Keratinocyte (primary cell): ENCODE results near the gene MKRN2. TPM values are rescaled to one million over a fixed set of nuclear protein-coding genes. Genes with fewer than 3 reads are reported as not detected.

Experiments used
- DNase-seq: peaks from one replicate; pipeline ENCODE4 v3.0.0-alpha.2; 2011; ENCODE audit warnings: low read depth, missing footprints, low spot score
- FAIRE-seq: peaks from 2 replicates; lab custom pipeline; 2011; peaks lifted over from hg19 to GRCh38; lab: Jason Lieb, UNC
- H2AFZ ChIP-seq: 2 replicates; pipeline ENCODE4 v1.6.0; 2012; ENCODE audit warnings: low read length, control low read depth, inconsistent platforms; ENCODE audit not compliant: control insufficient read depth
- H3K27ac ChIP-seq: 2 replicates; pipeline ENCODE4 v1.5.1; 2011; ENCODE audit warnings: low read length; ENCODE audit not compliant: control insufficient read depth, insufficient read depth
- H3K27me3 ChIP-seq: 3 replicates; pipeline ENCODE4 v1.6.0; 2011; ENCODE audit warnings: low read length; ENCODE audit not compliant: control insufficient read depth, insufficient read depth; ENCODE audit errors: extremely low read depth
- H3K36me3 ChIP-seq, 2 experiments: 2 replicates in 1 of 2; 3 replicates in 1 of 2; pipeline ENCODE4 v1.5.1; 2011; ENCODE audit warnings: low read length in 2 of 2, mild to moderate bottlenecking in 1 of 2; ENCODE audit not compliant: control insufficient read depth in 2 of 2, insufficient read depth in 2 of 2; ENCODE audit errors: extremely low read depth in 1 of 2
- H3K4me1 ChIP-seq: 3 replicates; pipeline ENCODE4 v1.5.1; 2011; ENCODE audit warnings: low read length; ENCODE audit not compliant: control insufficient read depth, insufficient read depth; ENCODE audit errors: extremely low read depth
- H3K4me2 ChIP-seq: 3 replicates; pipeline ENCODE4 v1.6.0; 2011; ENCODE audit warnings: low read depth, low read length; ENCODE audit not compliant: control insufficient read depth, insufficient read depth; ENCODE audit errors: extremely low read depth
- H3K4me3 ChIP-seq, 3 experiments: fragments of 200-600 bp in 1 of 3; sonication (generic) in 1 of 3; 2 replicates in 2 of 3; 3 replicates in 1 of 3; pipeline ENCODE4 v1.5.1; 2011 to 2016; ENCODE audit warnings: low read length in 3 of 3, mild to moderate bottlenecking in 3 of 3, control low read depth in 2 of 3, inconsistent platforms in 1 of 3, low read depth in 1 of 3, mixed read lengths in 1 of 3, mixed run types in 1 of 3, moderate library complexity in 1 of 3; ENCODE audit not compliant: control insufficient read depth in 2 of 3, insufficient read depth in 2 of 3; ENCODE audit errors: extremely low read depth in 1 of 3
- H3K79me2 ChIP-seq: 2 replicates; pipeline ENCODE4 v1.6.0; 2012; ENCODE audit warnings: low read length; ENCODE audit not compliant: control insufficient read depth, insufficient read depth
- H3K9ac ChIP-seq: 3 replicates; pipeline ENCODE4 v1.6.0; 2011; ENCODE audit warnings: low read length; ENCODE audit not compliant: control insufficient read depth, insufficient read depth; ENCODE audit errors: extremely low read depth
- H3K9me1 ChIP-seq: 3 replicates; pipeline ENCODE4 v1.6.0; 2011; ENCODE audit warnings: low read length; ENCODE audit not compliant: control insufficient read depth, insufficient read depth; ENCODE audit errors: extremely low read depth
- H3K9me3 ChIP-seq: 2 replicates; pipeline ENCODE4 v1.5.1; 2012; ENCODE audit warnings: low read depth, low read length; ENCODE audit not compliant: control insufficient read depth
- H4K20me1 ChIP-seq: 3 replicates; pipeline ENCODE4 v1.6.0; 2011; ENCODE audit warnings: low read length; ENCODE audit not compliant: control insufficient read depth, insufficient read depth; ENCODE audit errors: extremely low read depth
- CTCF ChIP-seq, 3 experiments: IDR thresholded peaks in 1 of 3; conservative IDR thresholded peaks in 1 of 3; optimal IDR thresholded peaks in 1 of 3; 2 replicates in 2 of 3; 3 replicates in 1 of 3; pipeline versions ENCODE3 to v1.5.1; 2011; ENCODE audit warnings: low read length in 3 of 3, mild to moderate bottlenecking in 3 of 3, moderate library complexity in 2 of 3, control low read depth in 1 of 3, inconsistent platforms in 1 of 3; ENCODE audit not compliant: insufficient read depth in 2 of 3; ENCODE audit errors: extremely low read depth in 1 of 3
- EZH2 ChIP-seq: IDR thresholded peaks from one replicate; pipeline ENCODE4 v1.6.1; 2012; ENCODE audit warnings: inconsistent platforms, mild to moderate bottlenecking, low read length, moderate library complexity
- dilution Hi-C: fragments of 300-500 bp; cut with MboI; formaldehyde crosslinking; loops from one replicate; pipeline ENCODE4 v1.7.0; 2020; ENCODE audit warnings: low sequenced_read_pairs; ENCODE audit not compliant: extremely low pct_ligation_motif_present
- polyA plus RNA-seq, 5 experiments: library from polyadenylated mRNA; depleted of rRNA in 3 of 5; stranded (reverse) in 3 of 5; stranded (forward) in 1 of 5; unstranded in 1 of 5; fragments of >200 nt; gene quantifications; 1 replicate in 1 of 5; 2 replicates in 3 of 5; 3 replicates in 1 of 5; pipeline versions ENCODE4 v1.2.1 to v1.2.3, GENCODE V29; 2011 to 2012; ENCODE audit warnings: missing spikeins in 2 of 5, low read depth in 1 of 5, low replicate concordance in 1 of 5

The MKRN2 gene
- polyA plus RNA-seq, 1 donor (not counting 4 experiments of a cell fraction or from before 2014, with no cell fraction given): 31.8 TPM

- DNase-seq (no peak), FAIRE-seq (no peak)
- Histone ChIP-seq H3K27me3 (no peaks in the 10 kb centered on the region), H3K27ac (no peak overlapping the region), H3K9me3 (no peaks in the 10 kb centered on the region), H3K79me2 (peaks cover 84% of the 10 kb centered on the region), H3K9me1 (no peaks in the 10 kb centered on the region), H3K4me3 (no peak overlapping the region), H4K20me1 (peaks cover 4% of the 10 kb centered on the region), H3K9ac (no peak overlapping the region), H3K4me2 (no peak overlapping the region), H3K4me1 (peaks cover 21% of the 10 kb centered on the region), H2AFZ (no peak overlapping the region), H3K36me3 (no peaks in the 10 kb centered on the region)
- dilution Hi-C loops: no loop called here
- no peak for TF ChIP-seq CTCF (optimal IDR thresholded peaks at IDR 0.05 in 1 of 3, IDR thresholded peaks at IDR 0.05 in 1 of 3, conservative IDR thresholded peaks at IDR 0.05 in 1 of 3; ENCODE audit: extremely low read depth in 1 of 3, insufficient read depth in 2 of 3, low read length in 3 of 3)
- no peak for TF ChIP-seq EZH2
Measured at GRCh38 chr3:12560505-12561190, 3.8 kb downstream of the MKRN2 start.

GRCh38 chr3:12561397-12561796, 4.5 kb downstream of the MKRN2 start:
- dilution Hi-C loops: no loop called here
- H3K9ac ChIP-seq: no peak overlapping the region
- H3K4me1 ChIP-seq: peaks cover 15% of the 10 kb centered on the region
- H3K9me3 ChIP-seq: no peaks in the 10 kb centered on the region
- H3K79me2 ChIP-seq: peaks cover 92% of the 10 kb centered on the region
- no peak overlapping the region for H3K4me3 ChIP-seq
- no peaks in the 10 kb centered on the region for H3K36me3 ChIP-seq
- no peak overlapping the region for H2AFZ ChIP-seq
- no peaks in the 10 kb centered on the region for H3K27me3 ChIP-seq
- no peak overlapping the region for H3K4me2 ChIP-seq
- DNase-seq (no peak), FAIRE-seq (no peak)
- H3K9me1 ChIP-seq: no peaks in the 10 kb centered on the region
- H3K27ac ChIP-seq: no peak overlapping the region
- peaks cover 4% of the 10 kb centered on the region for H4K20me1 ChIP-seq
- TF ChIP-seq EZH2: no peak
- no peak for TF ChIP-seq CTCF (optimal IDR thresholded peaks at IDR 0.05 in 1 of 3, IDR thresholded peaks at IDR 0.05 in 1 of 3, conservative IDR thresholded peaks at IDR 0.05 in 1 of 3; ENCODE audit: extremely low read depth in 1 of 3, insufficient read depth in 2 of 3, low read length in 3 of 3)
